22Rv1 (cell line): ENCODE data around the gene SLC38A1.

Source experiments
- H3K27ac ChIP-seq: fragments of 450-650 bp; 2 replicates; pipeline ENCODE4 v1.5.1; 2017
- ZFX ChIP-seq: fragments of 450-650 bp; IDR thresholded peaks from 2 replicates; pipeline ENCODE4 v1.6.1; 2017; ENCODE audit warnings: antibody characterized with exemption, borderline replicate concordance
- TF ChIP-seq, protein P1 (sequence below): fragments of 450-650 bp; IDR thresholded peaks from 2 replicates; pipeline ENCODE4 v1.5.1; 2017; ENCODE audit warnings: mild to moderate bottlenecking

Gene SLC38A1

DNA sequence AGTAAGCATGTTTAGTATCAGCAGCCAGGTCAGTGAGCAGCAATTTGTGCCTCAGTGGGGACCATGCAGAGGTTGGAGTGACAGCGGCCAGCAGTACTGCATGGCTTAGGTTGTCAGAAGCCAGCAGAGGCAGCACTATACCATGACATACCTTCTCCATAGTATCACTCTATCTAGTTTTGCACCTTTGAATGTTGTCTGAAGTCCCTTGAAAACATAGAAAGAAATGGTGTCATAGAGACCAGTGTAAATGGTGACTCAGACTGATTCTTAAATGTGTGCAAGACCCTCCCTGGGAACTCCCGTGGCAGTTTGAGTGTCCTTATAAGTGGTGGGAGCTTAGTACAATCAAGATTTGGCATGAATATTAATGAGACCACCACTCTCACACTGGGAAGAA lies 124.4 kb downstream of the SLC38A1 start:
- TF ChIP-seq ZFX: no peak
- TF ChIP-seq, protein P1, sequence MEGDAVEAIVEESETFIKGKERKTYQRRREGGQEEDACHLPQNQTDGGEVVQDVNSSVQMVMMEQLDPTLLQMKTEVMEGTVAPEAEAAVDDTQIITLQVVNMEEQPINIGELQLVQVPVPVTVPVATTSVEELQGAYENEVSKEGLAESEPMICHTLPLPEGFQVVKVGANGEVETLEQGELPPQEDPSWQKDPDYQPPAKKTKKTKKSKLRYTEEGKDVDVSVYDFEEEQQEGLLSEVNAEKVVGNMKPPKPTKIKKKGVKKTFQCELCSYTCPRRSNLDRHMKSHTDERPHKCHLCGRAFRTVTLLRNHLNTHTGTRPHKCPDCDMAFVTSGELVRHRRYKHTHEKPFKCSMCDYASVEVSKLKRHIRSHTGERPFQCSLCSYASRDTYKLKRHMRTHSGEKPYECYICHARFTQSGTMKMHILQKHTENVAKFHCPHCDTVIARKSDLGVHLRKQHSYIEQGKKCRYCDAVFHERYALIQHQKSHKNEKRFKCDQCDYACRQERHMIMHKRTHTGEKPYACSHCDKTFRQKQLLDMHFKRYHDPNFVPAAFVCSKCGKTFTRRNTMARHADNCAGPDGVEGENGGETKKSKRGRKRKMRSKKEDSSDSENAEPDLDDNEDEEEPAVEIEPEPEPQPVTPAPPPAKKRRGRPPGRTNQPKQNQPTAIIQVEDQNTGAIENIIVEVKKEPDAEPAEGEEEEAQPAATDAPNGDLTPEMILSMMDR: no peak

DNA sequence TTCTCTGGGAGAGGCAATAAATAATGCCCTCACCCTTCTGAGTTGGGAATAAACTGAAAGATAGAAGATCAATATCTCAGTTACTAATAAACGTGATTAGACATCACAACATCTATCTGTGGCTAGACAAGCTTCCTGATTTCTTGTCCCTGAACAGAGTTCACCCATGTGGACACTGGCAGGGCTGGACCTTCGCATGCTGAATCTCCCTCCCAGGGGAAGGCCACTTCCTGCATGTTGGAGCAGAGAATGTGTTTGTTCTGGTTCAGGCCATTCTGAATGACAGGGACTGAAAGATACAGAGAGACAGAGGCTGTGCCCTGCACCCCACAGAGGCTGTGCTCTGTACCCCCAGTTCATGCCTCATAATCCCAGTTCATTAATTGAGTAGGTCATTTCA lies 132.6 kb downstream of the SLC38A1 start:
- no peak for TF ChIP-seq ZFX
- TF ChIP-seq, protein P1: no peak
- no peak overlapping the region for H3K27ac ChIP-seq

More for the DNA sequence above, 124.4 kb downstream of the SLC38A1 start:
- H3K27ac ChIP-seq: no peak overlapping the region

DNA sequence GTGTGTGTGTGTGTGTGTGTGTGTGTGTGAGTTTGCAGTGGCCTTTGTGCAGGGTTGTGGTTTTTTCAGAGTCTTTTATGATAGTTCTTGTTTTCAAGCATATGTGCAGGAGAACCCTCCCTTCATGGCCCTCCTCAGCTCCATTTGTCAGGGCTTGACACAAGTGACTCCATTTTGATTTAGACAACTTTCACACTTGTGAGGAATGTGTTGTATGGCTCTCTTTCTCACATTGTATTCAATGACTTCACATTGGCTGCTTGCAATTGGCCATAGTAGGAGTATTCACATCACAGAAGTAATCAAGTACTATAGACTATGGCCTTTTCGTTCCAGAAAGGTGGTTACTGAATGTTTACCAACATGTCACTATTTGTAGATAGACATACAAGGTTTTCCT lies 133.1 kb downstream of the SLC38A1 start:
- no peak overlapping the region for H3K27ac ChIP-seq
- TF ChIP-seq ZFX: no peak
- TF ChIP-seq, protein P1: no peak

GRCh38 chr12:46134852-46135251 lies 134.0 kb downstream of the SLC38A1 start:
- no peak overlapping the region for H3K27ac ChIP-seq
- TF ChIP-seq, protein P1: no peak
- TF ChIP-seq ZFX: no peak

DNA sequence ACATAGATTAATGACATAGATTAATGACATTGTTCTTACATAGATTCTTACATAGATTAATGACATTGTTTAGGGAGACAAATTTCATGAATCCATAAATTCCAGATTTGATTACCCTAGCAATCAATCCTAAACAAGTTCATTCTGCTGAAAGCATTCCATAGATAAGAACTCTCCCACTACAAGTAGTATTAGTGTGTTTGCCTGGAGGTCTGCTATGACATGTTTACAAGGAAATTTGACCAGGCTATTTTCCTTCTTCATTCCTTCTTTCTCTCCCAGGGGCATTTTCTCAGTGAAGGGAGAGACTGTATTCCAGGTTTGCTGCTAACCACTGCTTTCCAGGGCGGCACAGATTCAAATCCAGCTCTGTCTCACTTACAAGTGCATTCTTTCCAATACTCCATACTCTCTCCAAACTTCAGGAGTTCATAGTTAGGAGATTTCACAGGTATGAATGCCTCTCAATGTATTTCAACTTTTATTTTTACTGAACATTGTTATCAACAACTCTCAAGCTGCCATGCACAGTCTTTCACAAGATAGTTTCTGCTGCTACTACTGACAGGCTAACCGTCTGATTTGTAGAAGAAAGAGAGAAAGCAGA lies 134.5 kb downstream of the SLC38A1 start:
- TF ChIP-seq ZFX: no peak
- TF ChIP-seq, protein P1: no peak
- H3K27ac ChIP-seq: no peak overlapping the region

DNA sequence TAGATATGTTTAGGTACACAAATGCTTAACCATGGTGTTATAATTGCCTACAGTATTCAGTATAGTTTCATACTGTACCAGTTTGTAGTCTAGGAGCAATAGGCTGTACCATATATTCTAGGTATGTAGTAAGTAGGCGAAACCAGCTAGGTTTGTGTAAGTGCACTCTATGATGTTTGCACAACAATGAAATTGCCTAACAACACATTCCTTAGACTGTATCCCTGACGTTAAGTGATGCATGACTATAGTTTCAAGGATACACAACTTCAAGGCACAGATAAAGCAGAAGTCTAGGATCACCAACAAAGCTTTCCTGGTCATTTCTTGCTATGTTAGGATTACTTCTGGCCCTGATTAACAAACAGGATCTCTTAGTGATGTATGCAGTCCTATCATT lies 135.1 kb downstream of the SLC38A1 start:
- no peak overlapping the region for H3K27ac ChIP-seq
- no peak for TF ChIP-seq ZFX
- TF ChIP-seq, protein P1: no peak
